Activated T-helper 1 cell treated with anti-CD3 and anti-CD28 coated beads, Interleukin-12 subunit alpha, Interleukin-12 subunit beta, Interleukin-2, Interleukin-4 antibody, amounts not matched to agents 30 ng/mL and 10 ng/mL and 1 ng/mL, durations not matched to agents 14 hours and 24 hours and 36 hours (primary cell): Measurements from ENCODE around the gene FLAD1. TPM values are rescaled to one million over a fixed set of nuclear protein-coding genes. Genes with fewer than 3 reads are reported as not detected.

Source experiments
- DNase-seq: peaks from one replicate; pipeline ENCODE4 v3.0.0; 2021; ENCODE audit warnings: low spot score
- H3K27ac Mint-ChIP-seq: one replicate; pipeline ENCODE4 v1.8.0; 2021; ENCODE audit warnings: mild to moderate bottlenecking, mixed read lengths
- H3K27me3 Mint-ChIP-seq: one replicate; pipeline ENCODE4 v1.8.0; 2022; ENCODE audit warnings: mild to moderate bottlenecking, moderate library complexity, mixed read lengths; ENCODE audit not compliant: insufficient read depth
- H3K36me3 Mint-ChIP-seq: one replicate; pipeline ENCODE4 v1.8.0; 2021; ENCODE audit warnings: low read depth, mixed read lengths
- H3K4me1 Mint-ChIP-seq: one replicate; pipeline ENCODE4 v1.8.0; 2021; ENCODE audit warnings: low read depth, mixed read lengths
- H3K4me3 Mint-ChIP-seq: one replicate; pipeline ENCODE4 v1.8.0; 2021; ENCODE audit warnings: mild to moderate bottlenecking, moderate library complexity, mixed read lengths
- H3K9me3 Mint-ChIP-seq: one replicate; pipeline ENCODE4 v1.8.0; 2021; ENCODE audit warnings: mixed read lengths
- intact Hi-C: fragments of 100-400 bp; cut with micrococcal nuclease; formaldehyde crosslinking; loops from one replicate; pipeline ENCODE4 v1.15.1; 2024
- total RNA-seq: library from RNA; stranded (reverse); gene quantifications from 2 replicates; pipeline ENCODE4 v1.2.3, GENCODE V29; 2022

The FLAD1 gene
- total RNA-seq, 1 donor from 2014 or later = 74.3 TPM

- H3K9me3 Mint-ChIP-seq = no peaks in the 10 kb centered on the region
- no peak for DNase-seq
- no peaks in the 10 kb centered on the region for H3K4me1 Mint-ChIP-seq
- no peak overlapping the region for H3K4me3 Mint-ChIP-seq
- no peak overlapping the region for H3K27ac Mint-ChIP-seq
- intact Hi-C loops = no loop called here
- peaks cover 7% of the 10 kb centered on the region for H3K27me3 Mint-ChIP-seq
- no peaks in the 10 kb centered on the region for H3K36me3 Mint-ChIP-seq
These were observed 43.0 kb downstream of the FLAD1 start for GRCh38 chr1:155026154-155026553.

- Mint-ChIP-seq H3K36me3 (no peaks in the 10 kb centered on the region), H3K27me3 (peaks cover 7% of the 10 kb centered on the region), H3K27ac (no peak overlapping the region), H3K9me3 (no peaks in the 10 kb centered on the region), H3K4me1 (no peaks in the 10 kb centered on the region), H3K4me3 (no peak overlapping the region)
- intact Hi-C loops = no loop called here
- DNase-seq = no peak
These were observed 43.4 kb downstream of the FLAD1 start for GRCh38 chr1:155026588-155026987.

GRCh38 chr1:155029513-155030242 is 46.5 kb downstream of the FLAD1 start:
- H3K4me1 Mint-ChIP-seq = no peaks in the 10 kb centered on the region
- no peak overlapping the region for H3K4me3 Mint-ChIP-seq
- no peaks in the 10 kb centered on the region for H3K36me3 Mint-ChIP-seq
- H3K27me3 Mint-ChIP-seq = peaks cover 11% of the 10 kb centered on the region
- intact Hi-C loops = no loop called here
- no peak for DNase-seq
- H3K9me3 Mint-ChIP-seq = no peaks in the 10 kb centered on the region
- no peak overlapping the region for H3K27ac Mint-ChIP-seq

- DNase-seq = no peak
- Mint-ChIP-seq H3K9me3 (no peaks in the 10 kb centered on the region), H3K4me1 (no peaks in the 10 kb centered on the region), H3K4me3 (no peak overlapping the region), H3K27ac (no peak overlapping the region), H3K36me3 (no peaks in the 10 kb centered on the region), H3K27me3 (peaks cover 14% of the 10 kb centered on the region)
- intact Hi-C loops = no loop called here
These were observed 47.2 kb downstream of the FLAD1 start for GRCh38 chr1:155030243-155030795.

- DNase-seq = no peak
- Mint-ChIP-seq H3K36me3 (no peaks in the 10 kb centered on the region), H3K4me1 (no peaks in the 10 kb centered on the region), H3K4me3 (no peak overlapping the region), H3K27ac (no peak overlapping the region), H3K27me3 (peaks cover 8% of the 10 kb centered on the region), H3K9me3 (no peaks in the 10 kb centered on the region)
- intact Hi-C loops = no loop called here
These were observed 47.8 kb downstream of the FLAD1 start for GRCh38 chr1:155030899-155031298.

GRCh38 chr1:155032886-155033285 is 49.7 kb downstream of the FLAD1 start:
- Mint-ChIP-seq H3K9me3 (no peaks in the 10 kb centered on the region), H3K4me1 (no peaks in the 10 kb centered on the region)
- intact Hi-C loops = no loop called here

GRCh38 chr1:155033524-155033923 is 50.4 kb downstream of the FLAD1 start, which contains the start of the genes DCST1 and DCST2:
Gene DCST1, plus strand, starts transcription at chr1:155033824. Its CDS starts 213 bp downstream, at chr1:155034037.
Gene DCST2, minus strand, starts transcription at chr1:155033781. Its CDS starts 80 bp downstream, at chr1:155033701.
- H3K36me3 Mint-ChIP-seq = no peaks in the 10 kb centered on the region
- intact Hi-C loops = no loop called here

More at GRCh38 chr1:155032886-155033285, 49.7 kb downstream of the FLAD1 start:
- Mint-ChIP-seq H3K27ac (no peak overlapping the region), H3K27me3 (peaks cover 14% of the 10 kb centered on the region), H3K4me3 (no peak overlapping the region), H3K36me3 (no peaks in the 10 kb centered on the region)
- DNase-seq = no peak

GRCh38 chr1:155034318-155035208 is 51.4 kb downstream of the FLAD1 start:
- H3K9me3 Mint-ChIP-seq = no peaks in the 10 kb centered on the region
- H3K4me3 Mint-ChIP-seq = no peak overlapping the region
- peaks cover 15% of the 10 kb centered on the region for H3K27me3 Mint-ChIP-seq
- intact Hi-C loops = no loop called here
- H3K36me3 Mint-ChIP-seq = no peaks in the 10 kb centered on the region
- H3K27ac Mint-ChIP-seq = no peak overlapping the region
- H3K4me1 Mint-ChIP-seq = no peaks in the 10 kb centered on the region
- DNase-seq = no peak

More at GRCh38 chr1:155033524-155033923, 50.4 kb downstream of the FLAD1 start, which contains the start of the genes DCST1 and DCST2:
- Mint-ChIP-seq H3K4me3 (no peak within 1 kb of the TSS), H3K27me3 (peaks cover 14% of the 10 kb centered on the region), H3K27ac (no peak within 1 kb of the TSS), H3K4me1 (no peaks in the 10 kb centered on the region), H3K9me3 (no peaks in the 10 kb centered on the region)
- no peak for DNase-seq

- intact Hi-C loops = no loop called here
- H3K9me3 Mint-ChIP-seq = no peaks in the 10 kb centered on the region
These were observed 52.8 kb downstream of the FLAD1 start for GRCh38 chr1:155035936-155036335.

GRCh38 chr1:155037043-155037442 is 53.9 kb downstream of the FLAD1 start:
- no peaks in the 10 kb centered on the region for H3K4me1 Mint-ChIP-seq
- no peak overlapping the region for H3K4me3 Mint-ChIP-seq
- intact Hi-C loops = no loop called here
- H3K9me3 Mint-ChIP-seq = no peaks in the 10 kb centered on the region
- H3K36me3 Mint-ChIP-seq = no peaks in the 10 kb centered on the region
- DNase-seq = no peak
- peaks cover 18% of the 10 kb centered on the region for H3K27me3 Mint-ChIP-seq
- H3K27ac Mint-ChIP-seq = no peak overlapping the region

More at GRCh38 chr1:155035936-155036335, 52.8 kb downstream of the FLAD1 start:
- no peak overlapping the region for H3K4me3 Mint-ChIP-seq
- no peaks in the 10 kb centered on the region for H3K4me1 Mint-ChIP-seq
- no peaks in the 10 kb centered on the region for H3K36me3 Mint-ChIP-seq
- no peak for DNase-seq
- no peak overlapping the region for H3K27ac Mint-ChIP-seq
- peaks cover 18% of the 10 kb centered on the region for H3K27me3 Mint-ChIP-seq

- no peak overlapping the region for H3K27ac Mint-ChIP-seq
- H3K4me1 Mint-ChIP-seq = no peaks in the 10 kb centered on the region
- peaks cover 20% of the 10 kb centered on the region for H3K27me3 Mint-ChIP-seq
- intact Hi-C loops = no loop called here
- no peaks in the 10 kb centered on the region for H3K9me3 Mint-ChIP-seq
- DNase-seq = no peak
- H3K4me3 Mint-ChIP-seq = no peak overlapping the region
- H3K36me3 Mint-ChIP-seq = no peaks in the 10 kb centered on the region
These were observed 54.8 kb downstream of the FLAD1 start for GRCh38 chr1:155037851-155038441.

- DNase-seq = no peak
- H3K4me1 Mint-ChIP-seq = no peaks in the 10 kb centered on the region
- no peaks in the 10 kb centered on the region for H3K36me3 Mint-ChIP-seq
- intact Hi-C loops = no loop called here
- no peak overlapping the region for H3K4me3 Mint-ChIP-seq
- H3K9me3 Mint-ChIP-seq = no peaks in the 10 kb centered on the region
- H3K27ac Mint-ChIP-seq = no peak overlapping the region
- peaks cover 21% of the 10 kb centered on the region for H3K27me3 Mint-ChIP-seq
These were observed 55.6 kb downstream of the FLAD1 start for GRCh38 chr1:155038602-155039307.
